Activated T-cell treated with anti-CD3 and anti-CD28 coated beads, Interleukin-2, amount 50 U/mL, for 48 hours (primary cell): Measurements from ENCODE around the gene OBSCN.

Source experiments
- DNase-seq, 2 experiments: peaks; one replicate each; pipeline ENCODE4 v3.0.0-alpha.2; 2020

Gene OBSCN

GRCh38 chr1:228370941-228371740, 163.3 kb downstream of the OBSCN start:
- DNase-seq, result no peak

- no peak for DNase-seq
These were observed 163.9 kb downstream of the OBSCN start for GRCh38 chr1:228371741-228372182.

GRCh38 chr1:228372183-228373003, 164.5 kb downstream of the OBSCN start:
- DNase-seq, result no peak

GRCh38 chr1:228373004-228373680, 165.3 kb downstream of the OBSCN start:
- DNase-seq, result no peak

- no peak for DNase-seq
These were observed 166.1 kb downstream of the OBSCN start for GRCh38 chr1:228373681-228374571.

- DNase-seq, result no peak
These were observed 167.1 kb downstream of the OBSCN start for GRCh38 chr1:228374711-228375577.

GRCh38 chr1:228375578-228376261, 167.9 kb downstream of the OBSCN start:
- DNase-seq, result no peak

GRCh38 chr1:228376262-228376628, 168.4 kb downstream of the OBSCN start:
- no peak for DNase-seq

GRCh38 chr1:228376651-228377631, 169.1 kb downstream of the OBSCN start:
- no peak for DNase-seq

GRCh38 chr1:228377664-228378089, 169.8 kb downstream of the OBSCN start:
- DNase-seq, result no peak

GRCh38 chr1:228378090-228378872, 170.4 kb downstream of the OBSCN start:
- peak; percentile 81 to 82 for DNase-seq

GRCh38 chr1:228378873-228379460, 171.1 kb downstream of the OBSCN start:
- no peak for DNase-seq

- DNase-seq, result no peak
These were observed 171.8 kb downstream of the OBSCN start for GRCh38 chr1:228379666-228380065.

- DNase-seq, result no peak
These were observed 173.5 kb downstream of the OBSCN start for GRCh38 chr1:228381356-228381755.

GRCh38 chr1:228383773-228384172, 175.9 kb downstream of the OBSCN start:
- DNase-seq, result no peak

GRCh38 chr1:228385232-228385631, 177.4 kb downstream of the OBSCN start:
- DNase-seq, result no peak

- DNase-seq, result no peak
These were observed 179.5 kb downstream of the OBSCN start for GRCh38 chr1:228387321-228387720.

GRCh38 chr1:228390649-228391048, 182.8 kb downstream of the OBSCN start:
- no peak for DNase-seq
